HFF-Myc (cell line): ENCODE measurements around the gene KLHL26.
"Not testable (repeated sequence)": the region's sequence is repeated elsewhere in the genome, so short reads cannot be mapped to it uniquely, and the experiment has no call there.

Experiments used
- DNase-seq: peaks from one replicate; pipeline ENCODE4 v3.0.0-alpha.2; 2011; ENCODE audit warnings: low read depth; ENCODE audit errors: extremely low read depth
- H3K4me3 ChIP-seq: replicated peaks from 2 replicates; pipeline ENCODE4 v1.5.1; 2011; ENCODE audit warnings: low read depth, mild to moderate bottlenecking, control low read depth, low read length
- CTCF ChIP-seq: IDR thresholded peaks from 2 replicates; pipeline ENCODE4 v1.5.1; 2012; ENCODE audit warnings: mild to moderate bottlenecking, low read depth, low read length, control low read depth; ENCODE audit errors: missing control alignments

KLHL26 gene

GRCh38 chr19:18676692-18677091 is 39.9 kb downstream of the KLHL26 start:
- TF ChIP-seq CTCF: no peak
- no peak for DNase-seq
- no peak overlapping the region for H3K4me3 ChIP-seq

- no peak overlapping the region for H3K4me3 ChIP-seq
- DNase-seq: no peak
- TF ChIP-seq CTCF: no peak
Observed at GRCh38 chr19:18677156-18677555, 40.3 kb downstream of the KLHL26 start.

- DNase-seq, H3K4me3 ChIP-seq: not testable (repeated sequence)
Observed at GRCh38 chr19:18680148-18680547, 43.3 kb downstream of the KLHL26 start.

- TF ChIP-seq CTCF: no peak
- peak overlapping the region; percentile 64 for H3K4me3 ChIP-seq
- DNase-seq: no peak
Observed at GRCh38 chr19:18682807-18683108, 45.9 kb downstream of the KLHL26 start.

- TF ChIP-seq CTCF: no peak
- no peak for DNase-seq
- peak within 1 kb of the TSS; percentile 64 for H3K4me3 ChIP-seq
Observed at GRCh38 chr19:18683109-18683957, 46.5 kb downstream of the KLHL26 start, which contains the start of gene CRTC1. Gene CRTC1, plus strand, starts transcription at chr19:18683680. Its CDS starts 23 bp downstream, at chr19:18683703.

GRCh38 chr19:18683958-18684641 is 47.3 kb downstream of the KLHL26 start:
- TF ChIP-seq CTCF: no peak
- DNase-seq: no peak
- H3K4me3 ChIP-seq: peak overlapping the region; percentile 64

GRCh38 chr19:18684642-18684993 is 47.8 kb downstream of the KLHL26 start:
- no peak for TF ChIP-seq CTCF
- peak overlapping the region; percentile 64 for H3K4me3 ChIP-seq
- no peak for DNase-seq
